Ishikawa (cell line): Measurements from ENCODE around the gene HDLBP.

ENCODE experiments used
- CEBPB ChIP-seq: IDR thresholded peaks from 2 replicates; pipeline ENCODE4 v1.6.1; 2012
- EGR1 ChIP-seq: IDR thresholded peaks from 2 replicates; pipeline ENCODE4 v1.6.1; 2012
- MAX ChIP-seq: IDR thresholded peaks from 2 replicates; pipeline ENCODE4 v1.6.1; 2012
- RAD21 ChIP-seq: IDR thresholded peaks from 2 replicates; pipeline ENCODE4 v1.6.1; 2012; ENCODE audit warnings: low read depth
- TAF1 ChIP-seq: IDR thresholded peaks from 2 replicates; pipeline ENCODE4 v1.6.1; 2012; ENCODE audit warnings: low read depth, mild to moderate bottlenecking
- TEAD4 ChIP-seq: IDR thresholded peaks from 2 replicates; pipeline ENCODE4 v1.6.1; 2012
- USF1 ChIP-seq: IDR thresholded peaks from 2 replicates; pipeline ENCODE4 v1.6.1; 2012
- YY1 ChIP-seq: IDR thresholded peaks from 2 replicates; pipeline ENCODE4 v1.6.1; 2012; ENCODE audit warnings: low read depth

- no peak for TF ChIP-seq TAF1
- no peak for TF ChIP-seq EGR1
- no peak for TF ChIP-seq TEAD4
- TF ChIP-seq USF1 = no peak
- TF ChIP-seq MAX = no peak
- no peak for TF ChIP-seq RAD21
- TF ChIP-seq CEBPB = no peak
- TF ChIP-seq YY1 = no peak
Measured at GRCh38 chr2:241216211-241216761, 99.2 kb downstream of the HDLBP start.
